ENCODE measurements around the gene LRRC14B. TPM values are rescaled to one million over a fixed set of nuclear protein-coding genes. Genes with fewer than 3 reads are reported as not detected.

The LRRC14B gene
- polyA plus RNA-seq, 1 experiment: not detected

DNA sequence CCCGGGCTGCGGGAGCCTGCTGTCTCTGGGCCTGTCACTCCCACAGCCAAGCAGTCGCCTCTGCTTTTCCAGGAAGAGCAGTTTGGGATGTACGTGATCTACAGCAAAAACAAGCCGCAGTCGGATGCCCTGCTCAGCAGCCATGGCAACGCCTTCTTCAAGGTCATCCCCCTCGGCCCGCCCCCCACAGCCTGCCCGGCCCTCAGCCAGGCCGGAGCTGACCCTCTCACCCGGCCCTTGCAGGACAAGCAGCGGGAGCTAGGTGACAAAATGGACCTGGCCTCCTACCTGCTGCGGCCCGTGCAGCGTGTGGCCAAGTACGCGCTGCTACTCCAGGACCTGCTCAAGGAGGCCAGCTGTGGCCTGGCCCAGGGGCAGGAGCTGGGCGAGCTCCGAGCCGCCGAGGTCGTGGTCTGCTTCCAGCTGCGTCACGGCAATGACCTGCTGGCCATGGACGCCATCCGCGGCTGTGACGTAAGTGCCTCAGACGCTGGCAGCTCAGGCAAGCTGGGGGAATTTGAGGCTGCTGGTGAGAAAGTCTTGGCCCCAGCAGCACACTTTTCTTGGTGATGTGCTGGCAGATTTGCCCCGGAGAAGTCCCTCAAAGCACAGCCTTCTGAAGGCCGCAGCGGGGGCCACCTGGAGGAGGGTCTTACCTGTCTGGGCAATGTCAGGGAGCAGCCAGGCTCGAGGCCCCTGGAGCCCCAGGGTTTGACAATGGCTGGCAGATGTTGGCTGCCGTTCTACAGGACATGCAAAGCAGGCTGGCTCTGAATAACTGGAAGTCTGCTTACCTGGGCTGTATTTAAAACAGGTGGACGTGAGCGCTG is 20.1 kb upstream of the LRRC14B start:
- Histone ChIP-seq H3K27me3 (ENCODE audit: control insufficient read depth, insufficient read depth, low read length) (no peaks in the 10 kb centered on the region), H3K9me3 (ENCODE audit: control insufficient read depth, insufficient read depth, low read length) (no peaks in the 10 kb centered on the region; the same call in 1 of the 2 replicates), H3K27ac (ENCODE audit: low read depth, low read length) (no peak overlapping the region), H3K4me3 (ENCODE audit: low read depth, low read length) (no peak overlapping the region)
- TF ChIP-seq, protein P1, sequence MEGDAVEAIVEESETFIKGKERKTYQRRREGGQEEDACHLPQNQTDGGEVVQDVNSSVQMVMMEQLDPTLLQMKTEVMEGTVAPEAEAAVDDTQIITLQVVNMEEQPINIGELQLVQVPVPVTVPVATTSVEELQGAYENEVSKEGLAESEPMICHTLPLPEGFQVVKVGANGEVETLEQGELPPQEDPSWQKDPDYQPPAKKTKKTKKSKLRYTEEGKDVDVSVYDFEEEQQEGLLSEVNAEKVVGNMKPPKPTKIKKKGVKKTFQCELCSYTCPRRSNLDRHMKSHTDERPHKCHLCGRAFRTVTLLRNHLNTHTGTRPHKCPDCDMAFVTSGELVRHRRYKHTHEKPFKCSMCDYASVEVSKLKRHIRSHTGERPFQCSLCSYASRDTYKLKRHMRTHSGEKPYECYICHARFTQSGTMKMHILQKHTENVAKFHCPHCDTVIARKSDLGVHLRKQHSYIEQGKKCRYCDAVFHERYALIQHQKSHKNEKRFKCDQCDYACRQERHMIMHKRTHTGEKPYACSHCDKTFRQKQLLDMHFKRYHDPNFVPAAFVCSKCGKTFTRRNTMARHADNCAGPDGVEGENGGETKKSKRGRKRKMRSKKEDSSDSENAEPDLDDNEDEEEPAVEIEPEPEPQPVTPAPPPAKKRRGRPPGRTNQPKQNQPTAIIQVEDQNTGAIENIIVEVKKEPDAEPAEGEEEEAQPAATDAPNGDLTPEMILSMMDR (IDR thresholded peaks at IDR 0.05; ENCODE audit: low read depth, low read length): no peak
- CTCF ChIA-PET: interaction anchor here (0.5 to 1.7 kb wide), 2 partner anchors 17 to 49 kb away, joined by 3 to 5 read pairs; no protein-coding TSS in a partner anchor
- POLR2A ChIA-PET: interaction anchor here (0.6 kb wide), 2 partner anchors 99 to 126 kb away, joined by 3 to 8 read pairs; no protein-coding TSS in a partner anchor
- DNase-seq (ENCODE audit: low read depth, low spot score): no peak

GRCh38 chr5:171801-172331 is 19.4 kb upstream of the LRRC14B start:
- H3K27me3 ChIP-seq (ENCODE audit: control insufficient read depth, insufficient read depth, low read length): no peaks in the 10 kb centered on the region
- H3K4me3 ChIP-seq (ENCODE audit: low read depth, low read length): no peak overlapping the region
- TF ChIP-seq, protein P1 (IDR thresholded peaks at IDR 0.05; ENCODE audit: low read depth, low read length): no peak
- H3K9me3 ChIP-seq (ENCODE audit: control insufficient read depth, insufficient read depth, low read length): no peaks in the 10 kb centered on the region; the same call in 1 of the 2 replicates
- no peak overlapping the region for H3K27ac ChIP-seq (ENCODE audit: low read depth, low read length)
- no peak for DNase-seq (ENCODE audit: low read depth, low spot score)
- ChIA-PET CTCF (interaction anchor here (1.7 kb wide), 1 partner anchor 16 kb away, joined by 5 read pairs; no protein-coding TSS in a partner anchor), POLR2A (no interaction called here)

DNA sequence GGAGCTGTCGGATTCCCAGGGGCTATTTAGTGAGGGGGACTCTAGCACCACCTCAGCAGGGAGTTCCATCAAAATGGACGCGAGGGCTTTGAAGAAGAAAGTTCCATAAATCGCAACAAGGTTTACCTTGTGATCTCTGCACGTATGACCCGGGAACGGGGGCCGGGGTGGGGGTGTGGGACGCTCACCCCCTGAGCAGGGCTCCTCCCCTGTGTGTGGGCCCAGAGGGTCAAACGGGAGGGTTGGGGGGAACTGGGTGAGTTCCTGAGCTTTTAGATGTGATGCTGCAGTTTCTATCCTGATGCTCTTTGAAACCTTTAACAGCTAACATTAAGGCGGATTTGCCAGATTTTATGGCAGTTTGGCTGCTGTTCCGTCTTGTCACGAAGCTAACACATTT is 18.9 kb upstream of the LRRC14B start:
- DNase-seq (ENCODE audit: low read depth, low spot score): no peak
- no peaks in the 10 kb centered on the region; the same call in 1 of the 2 replicates for H3K9me3 ChIP-seq (ENCODE audit: control insufficient read depth, insufficient read depth, low read length)
- no peaks in the 10 kb centered on the region for H3K27me3 ChIP-seq (ENCODE audit: control insufficient read depth, insufficient read depth, low read length)
- H3K27ac ChIP-seq (ENCODE audit: low read depth, low read length): no peak overlapping the region
- TF ChIP-seq, protein P1 (IDR thresholded peaks at IDR 0.05; ENCODE audit: low read depth, low read length): no peak
- H3K4me3 ChIP-seq (ENCODE audit: low read depth, low read length): no peak overlapping the region
- POLR2A ChIA-PET: no interaction called here
- CTCF ChIA-PET: interaction anchor here (1.7 kb wide), 1 partner anchor 16 kb away, joined by 5 read pairs; no protein-coding TSS in a partner anchor

GRCh38 chr5:172841-173251 is 18.4 kb upstream of the LRRC14B start:
- Histone ChIP-seq H3K9me3 (ENCODE audit: control insufficient read depth, insufficient read depth, low read length) (no peaks in the 10 kb centered on the region; the same call in 1 of the 2 replicates), H3K4me3 (ENCODE audit: low read depth, low read length) (no peak overlapping the region)
- DNase-seq (ENCODE audit: low read depth, low spot score): no peak

More at GRCh38 chr5:172841-173251, 18.4 kb upstream of the LRRC14B start:
- POLR2A ChIA-PET: no interaction called here
- no peak overlapping the region for H3K27ac ChIP-seq (ENCODE audit: low read depth, low read length)
- TF ChIP-seq, protein P1 (IDR thresholded peaks at IDR 0.05; ENCODE audit: low read depth, low read length): no peak
- CTCF ChIA-PET: interaction anchor here (1.7 kb wide), 1 partner anchor 15 kb away, joined by 5 read pairs; no protein-coding TSS in a partner anchor
- peaks cover under 1% of the 10 kb centered on the region for H3K27me3 ChIP-seq (ENCODE audit: control insufficient read depth, insufficient read depth, low read length)

Measured in AG04450 (cell line).